ENCODE measurements around the gene ACVR2A.

GRCh38 chr2:147867050-147867449, 22.2 kb downstream of the ACVR2A start:
- TF ChIP-seq CTCF (IDR thresholded peaks at IDR 0.05) (no peak), POLR2A (IDR thresholded peaks at IDR 0.05) (no peak)
